IMR-90 (cell line): Measurements from ENCODE around the gene MXRA5.

Experiments
- BHLHE40 ChIP-seq: fragments of 150-350 bp; IDR thresholded peaks from 2 replicates; pipeline ENCODE4 v1.6.1; 2016; ENCODE audit warnings: mild to moderate bottlenecking, low read depth, low read length
- CEBPB ChIP-seq: IDR thresholded peaks from 2 replicates; pipeline ENCODE4 v1.6.1; 2012; ENCODE audit warnings: low read depth, low read length, improper control_type of control experiment
- CTCF ChIP-seq: conservative IDR thresholded peaks from 2 replicates; pipeline ENCODE4 v1.5.1; 2012; ENCODE audit warnings: mild to moderate bottlenecking, low read depth, low read length, improper control_type of control experiment
- FOS ChIP-seq: fragments of 150-350 bp; IDR thresholded peaks from 2 replicates; pipeline ENCODE4 v1.6.1; 2016; ENCODE audit warnings: low read depth, low read length
- MAFK ChIP-seq: IDR thresholded peaks from 2 replicates; pipeline ENCODE4 v1.6.1; 2012; ENCODE audit warnings: low read depth, low read length, improper control_type of control experiment
- MAZ ChIP-seq: IDR thresholded peaks from 2 replicates; pipeline ENCODE4 v1.6.1; 2012; ENCODE audit warnings: low read depth, mild to moderate bottlenecking, low read length, improper control_type of control experiment, moderate library complexity, borderline replicate concordance
- POLR2A ChIP-seq: IDR thresholded peaks from 2 replicates; pipeline ENCODE4 v1.6.1; 2012; ENCODE audit warnings: mild to moderate bottlenecking, low read depth, low read length
- RAD21 ChIP-seq: IDR thresholded peaks from 2 replicates; pipeline ENCODE4 v1.6.1; 2012; ENCODE audit warnings: low read length, improper control_type of control experiment
- RCOR1 ChIP-seq: IDR thresholded peaks from 2 replicates; pipeline ENCODE4 v1.6.1; 2012; ENCODE audit warnings: mild to moderate bottlenecking, low read length, improper control_type of control experiment; ENCODE audit not compliant: insufficient replicate concordance
- SMC3 ChIP-seq: fragments of 150-350 bp; IDR thresholded peaks from 2 replicates; pipeline ENCODE4 v1.6.1; 2016; ENCODE audit warnings: low read depth, mild to moderate bottlenecking, antibody characterized with exemption, low read length, moderate library complexity
- USF2 ChIP-seq: fragments of 150-350 bp; IDR thresholded peaks from 2 replicates; pipeline ENCODE4 v1.6.1; 2017; ENCODE audit warnings: mild to moderate bottlenecking, antibody characterized with exemption, low read length, low read depth
- TF ChIP-seq, protein P1 (sequence below): fragments of 150-350 bp; IDR thresholded peaks from 2 replicates; pipeline ENCODE4 v1.6.1; 2016; ENCODE audit warnings: low read depth, mild to moderate bottlenecking, low read length, moderate library complexity, borderline replicate concordance

- no peak for TF ChIP-seq MAZ
- TF ChIP-seq CTCF = no peak
- TF ChIP-seq BHLHE40 = no peak
- TF ChIP-seq USF2 = no peak
- TF ChIP-seq, protein P1, sequence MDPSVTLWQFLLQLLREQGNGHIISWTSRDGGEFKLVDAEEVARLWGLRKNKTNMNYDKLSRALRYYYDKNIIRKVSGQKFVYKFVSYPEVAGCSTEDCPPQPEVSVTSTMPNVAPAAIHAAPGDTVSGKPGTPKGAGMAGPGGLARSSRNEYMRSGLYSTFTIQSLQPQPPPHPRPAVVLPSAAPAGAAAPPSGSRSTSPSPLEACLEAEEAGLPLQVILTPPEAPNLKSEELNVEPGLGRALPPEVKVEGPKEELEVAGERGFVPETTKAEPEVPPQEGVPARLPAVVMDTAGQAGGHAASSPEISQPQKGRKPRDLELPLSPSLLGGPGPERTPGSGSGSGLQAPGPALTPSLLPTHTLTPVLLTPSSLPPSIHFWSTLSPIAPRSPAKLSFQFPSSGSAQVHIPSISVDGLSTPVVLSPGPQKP = no peak
- TF ChIP-seq FOS = no peak
- no peak for TF ChIP-seq MAFK
- no peak for TF ChIP-seq POLR2A
- no peak for TF ChIP-seq RCOR1
- no peak for TF ChIP-seq SMC3
- TF ChIP-seq RAD21 = no peak
- no peak for TF ChIP-seq CEBPB
Measured at GRCh38 chrX:3263681-3264126, 82.7 kb downstream of the MXRA5 start.
